Kidney glomerular epithelial cell (primary cell): ENCODE data around the gene LAMP1.
"Not testable (repeated sequence)": the region's sequence is repeated elsewhere in the genome, so short reads cannot be mapped to it uniquely, and the experiment has no call there.

ENCODE experiments used
- DNase-seq: peaks from one replicate; lab custom pipeline; 2025; lab: John Stamatoyannopoulos, UW

Gene LAMP1

GRCh38 chr13:113356596-113356995 is 59.6 kb downstream of the LAMP1 start:
- DNase-seq = no peak

- peak; percentile 46 for DNase-seq
Observed at GRCh38 chr13:113357529-113357928, 60.5 kb downstream of the LAMP1 start.

GRCh38 chr13:113358653-113359190 is 61.7 kb downstream of the LAMP1 start:
- peak; percentile 35 for DNase-seq

- no peak for DNase-seq
Observed at GRCh38 chr13:113359571-113359970, 62.5 kb downstream of the LAMP1 start.

GRCh38 chr13:113360446-113360845 is 63.4 kb downstream of the LAMP1 start:
- DNase-seq = no peak

- no peak for DNase-seq
Observed at GRCh38 chr13:113361406-113361805, 64.4 kb downstream of the LAMP1 start.

- DNase-seq = no peak
Observed at GRCh38 chr13:113364311-113364889, 67.4 kb downstream of the LAMP1 start.

GRCh38 chr13:113364901-113365582 is 68.0 kb downstream of the LAMP1 start:
- no peak for DNase-seq

- DNase-seq = no peak
Observed at GRCh38 chr13:113365583-113365970, 68.5 kb downstream of the LAMP1 start.

- DNase-seq = no peak
Observed at GRCh38 chr13:113365971-113366588, 69.0 kb downstream of the LAMP1 start.

GRCh38 chr13:113367020-113367560 is 70.1 kb downstream of the LAMP1 start:
- DNase-seq = no peak

- no peak for DNase-seq
Observed at GRCh38 chr13:113367771-113368170, 70.7 kb downstream of the LAMP1 start.

- DNase-seq = not testable (repeated sequence)
Observed at GRCh38 chr13:113368353-113368752, 71.3 kb downstream of the LAMP1 start.

- no peak for DNase-seq
Observed at GRCh38 chr13:113369189-113369588, 72.2 kb downstream of the LAMP1 start.

- no peak for DNase-seq
Observed at GRCh38 chr13:113369881-113370280, 72.8 kb downstream of the LAMP1 start.

GRCh38 chr13:113371061-113371460 is 74.0 kb downstream of the LAMP1 start:
- DNase-seq = no peak

GRCh38 chr13:113371701-113372100 is 74.7 kb downstream of the LAMP1 start:
- DNase-seq = not testable (repeated sequence)
